ENCODE measurements around the gene MAP3K19. TPM values are rescaled to one million over a fixed set of nuclear protein-coding genes. Genes with fewer than 3 reads are reported as not detected.

MAP3K19 gene
- total and polyA plus RNA-seq, 5 donors from 2014 or later: not detected

- DNase-seq (peak; percentile 47 to 63 (median 62)), ATAC-seq (ENCODE audit: low read depth in 2 of 2) (peak; percentile 88 to 90)
- H3K4me3 ChIP-seq (ENCODE audit: low read depth, low read length): no peak overlapping the region
- peaks cover 3% of the 10 kb centered on the region for H3K27me3 ChIP-seq (ENCODE audit: control insufficient read depth, insufficient read depth, low read length)
- peaks cover 0 to 4% (median 2%) of the 10 kb centered on the region in 4 donors for H3K4me1 Mint-ChIP-seq
- no peaks in the 10 kb centered on the region for H3K9me3 ChIP-seq (ENCODE audit: control insufficient read depth in 2 of 2, low read length in 2 of 2)
- no peaks in the 10 kb centered on the region for H3K36me3 ChIP-seq (ENCODE audit: control insufficient read depth, insufficient read depth, low read length)
- no peak overlapping the region for H3K4me3 Mint-ChIP-seq
- peaks cover 27% of the 10 kb centered on the region for H3K27me3 Mint-ChIP-seq
- peaks cover 0 to 2% (median 0%) of the 10 kb centered on the region in 7 donors for H3K9me3 Mint-ChIP-seq
- H3K27ac ChIP-seq (ENCODE audit: insufficient read depth, low read length, poor library complexity, severe bottlenecking): no peak overlapping the region
- peaks cover 5% of the 10 kb centered on the region for H3K4me1 ChIP-seq (ENCODE audit: control insufficient read depth, insufficient read depth, low read length, poor library complexity, severe bottlenecking)
- no peaks in the 10 kb centered on the region for H3K36me3 Mint-ChIP-seq
- no peak overlapping the region for H3K27ac Mint-ChIP-seq
Observed at GRCh38 chr2:135004005-135004746, 43.1 kb downstream of the MAP3K19 start.

DNA sequence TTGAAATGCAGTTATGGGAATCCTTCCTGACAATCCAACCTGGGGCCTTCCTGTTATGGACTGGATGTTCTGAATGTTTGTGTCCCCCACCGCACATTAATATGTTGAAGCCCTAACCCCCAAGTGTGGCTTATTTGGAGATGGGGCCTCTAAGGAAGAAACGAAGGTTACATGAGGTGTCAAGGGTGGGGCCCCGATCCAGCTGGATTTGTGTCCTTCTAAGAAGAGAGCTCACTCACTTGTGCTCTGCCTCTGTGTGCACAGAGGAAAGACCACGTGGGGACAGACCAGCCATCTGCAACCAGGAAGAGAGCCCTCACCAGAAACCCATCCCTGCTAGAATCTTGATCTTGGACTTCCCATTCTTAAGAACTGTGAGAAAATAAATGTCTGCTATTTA, 44.4 kb downstream of the MAP3K19 start:
- Mint-ChIP-seq H3K36me3 (no peaks in the 10 kb centered on the region), H3K4me1 (peaks cover 0 to 4% (median 2%) of the 10 kb centered on the region in 4 donors), H3K4me3 (no peak overlapping the region), H3K9me3 (no peaks in the 10 kb centered on the region), H3K27ac (peak overlapping the region in 1 of 3 donors; percentile 48), H3K27me3 (peaks cover 27% of the 10 kb centered on the region)
- DNase-seq: no peak
- no peaks in the 10 kb centered on the region for H3K36me3 ChIP-seq (ENCODE audit: control insufficient read depth, insufficient read depth, low read length)
- H3K4me3 ChIP-seq (ENCODE audit: low read depth, low read length): no peak overlapping the region
- peaks cover 3% of the 10 kb centered on the region for H3K27me3 ChIP-seq (ENCODE audit: control insufficient read depth, insufficient read depth, low read length)
- H3K9me3 ChIP-seq (ENCODE audit: control insufficient read depth in 2 of 2, low read length in 2 of 2): no peaks in the 10 kb centered on the region
- ATAC-seq (ENCODE audit: low read depth in 2 of 2): no peak
- peaks cover 5% of the 10 kb centered on the region for H3K4me1 ChIP-seq (ENCODE audit: control insufficient read depth, insufficient read depth, low read length, poor library complexity, severe bottlenecking)
- H3K27ac ChIP-seq (ENCODE audit: insufficient read depth, low read length, poor library complexity, severe bottlenecking): no peak overlapping the region

DNA sequence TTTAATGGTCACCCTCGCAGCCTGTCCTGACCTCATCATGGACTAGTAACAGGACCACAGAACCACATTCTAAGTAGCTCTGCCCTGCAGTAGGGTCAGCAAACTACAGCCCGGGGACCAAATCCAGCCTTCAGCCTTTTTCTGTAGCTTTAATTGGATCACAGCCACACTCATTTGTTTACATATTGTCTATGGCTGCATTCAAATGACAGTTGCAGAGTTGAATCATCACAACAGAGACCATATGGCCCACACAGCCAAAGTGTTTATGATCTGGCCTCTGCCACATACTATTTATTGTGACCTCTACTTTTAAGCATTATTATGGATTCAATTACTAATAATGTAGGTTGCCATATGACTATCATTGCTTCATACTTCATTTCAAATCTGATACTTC, 47.7 kb downstream of the MAP3K19 start:
- no peak overlapping the region for H3K27ac ChIP-seq (ENCODE audit: insufficient read depth, low read length, poor library complexity, severe bottlenecking)
- H3K4me3 Mint-ChIP-seq: no peak overlapping the region
- ATAC-seq (ENCODE audit: low read depth in 2 of 2) (no peak), DNase-seq (no peak)
- peaks cover 0 to 4% (median 2%) of the 10 kb centered on the region in 4 donors for H3K4me1 Mint-ChIP-seq
- no peak overlapping the region for H3K27ac Mint-ChIP-seq
- H3K9me3 Mint-ChIP-seq: peaks cover 0 to 2% (median 0%) of the 10 kb centered on the region in 7 donors
- no peak overlapping the region for H3K4me3 ChIP-seq (ENCODE audit: low read depth, low read length)
- H3K36me3 Mint-ChIP-seq: no peaks in the 10 kb centered on the region
- H3K27me3 Mint-ChIP-seq: peaks cover 26% of the 10 kb centered on the region
- H3K27me3 ChIP-seq (ENCODE audit: control insufficient read depth, insufficient read depth, low read length): no peaks in the 10 kb centered on the region
- no peaks in the 10 kb centered on the region for H3K36me3 ChIP-seq (ENCODE audit: control insufficient read depth, insufficient read depth, low read length)
- peaks cover 5% of the 10 kb centered on the region for H3K4me1 ChIP-seq (ENCODE audit: control insufficient read depth, insufficient read depth, low read length, poor library complexity, severe bottlenecking)
- no peaks in the 10 kb centered on the region for H3K9me3 ChIP-seq (ENCODE audit: control insufficient read depth in 2 of 2, low read length in 2 of 2)

- Histone ChIP-seq H3K36me3 (ENCODE audit: control insufficient read depth, insufficient read depth, low read length) (no peaks in the 10 kb centered on the region), H3K4me3 (ENCODE audit: low read depth, low read length) (no peak overlapping the region), H3K9me3 (ENCODE audit: control insufficient read depth in 2 of 2, low read length in 2 of 2) (peaks cover 0 to 9% of the 10 kb centered on the region in 2 experiments), H3K27me3 (ENCODE audit: control insufficient read depth, insufficient read depth, low read length) (peaks cover 2% of the 10 kb centered on the region), H3K27ac (ENCODE audit: insufficient read depth, low read length, poor library complexity, severe bottlenecking) (no peak overlapping the region), H3K4me1 (ENCODE audit: control insufficient read depth, insufficient read depth, low read length, poor library complexity, severe bottlenecking) (no peaks in the 10 kb centered on the region)
- ATAC-seq (ENCODE audit: low read depth in 2 of 2) (peak in 1 of 2 donors; percentile 31), DNase-seq (peak in 2 of 3 donors; percentile 31 to 33)
- Mint-ChIP-seq H3K4me1 (no peaks in the 10 kb centered on the region), H3K27ac (no peak overlapping the region), H3K27me3 (peaks cover 36% of the 10 kb centered on the region), H3K36me3 (peaks cover 2% of the 10 kb centered on the region), H3K9me3 (peaks cover 0 to 8% (median 2%) of the 10 kb centered on the region in 7 donors), H3K4me3 (no peak overlapping the region)
Observed at GRCh38 chr2:134988994-134989605, 58.1 kb downstream of the MAP3K19 start.

DNA sequence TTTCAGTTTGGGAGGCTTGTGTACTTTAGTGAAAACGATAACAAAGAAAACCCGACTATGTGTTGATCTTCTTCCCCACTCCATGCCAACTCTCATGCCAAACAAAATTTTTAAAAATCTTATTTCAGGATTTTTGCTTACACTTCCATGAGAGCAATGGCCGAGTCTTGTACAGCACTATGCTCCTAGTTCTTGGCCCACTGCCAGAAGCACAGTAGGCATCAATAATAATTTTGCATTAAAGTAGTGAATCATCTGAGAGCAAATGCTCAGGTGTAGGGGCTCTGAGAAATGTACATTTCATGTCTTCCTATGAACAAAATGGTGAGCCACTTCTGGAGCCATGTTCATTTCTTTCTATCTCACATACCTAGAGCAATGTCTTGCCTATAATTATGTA, 62.2 kb downstream of the MAP3K19 start:
- Histone ChIP-seq H3K27me3 (ENCODE audit: control insufficient read depth, insufficient read depth, low read length) (peaks cover 2% of the 10 kb centered on the region), H3K27ac (ENCODE audit: insufficient read depth, low read length, poor library complexity, severe bottlenecking) (no peak overlapping the region), H3K4me3 (ENCODE audit: low read depth, low read length) (no peak overlapping the region), H3K9me3 (ENCODE audit: control insufficient read depth in 2 of 2, low read length in 2 of 2) (peaks cover 0 to 9% of the 10 kb centered on the region in 2 experiments), H3K36me3 (ENCODE audit: control insufficient read depth, insufficient read depth, low read length) (no peaks in the 10 kb centered on the region), H3K4me1 (ENCODE audit: control insufficient read depth, insufficient read depth, low read length, poor library complexity, severe bottlenecking) (no peaks in the 10 kb centered on the region)
- ATAC-seq (ENCODE audit: low read depth in 2 of 2) (no peak), DNase-seq (no peak)
- peaks cover 23% of the 10 kb centered on the region for H3K27me3 Mint-ChIP-seq
- H3K4me1 Mint-ChIP-seq: no peaks in the 10 kb centered on the region
- H3K9me3 Mint-ChIP-seq: peaks cover 0 to 9% (median 5%) of the 10 kb centered on the region in 7 donors
- H3K4me3 Mint-ChIP-seq: no peak overlapping the region
- peaks cover 4% of the 10 kb centered on the region for H3K36me3 Mint-ChIP-seq
- no peak overlapping the region for H3K27ac Mint-ChIP-seq

DNA sequence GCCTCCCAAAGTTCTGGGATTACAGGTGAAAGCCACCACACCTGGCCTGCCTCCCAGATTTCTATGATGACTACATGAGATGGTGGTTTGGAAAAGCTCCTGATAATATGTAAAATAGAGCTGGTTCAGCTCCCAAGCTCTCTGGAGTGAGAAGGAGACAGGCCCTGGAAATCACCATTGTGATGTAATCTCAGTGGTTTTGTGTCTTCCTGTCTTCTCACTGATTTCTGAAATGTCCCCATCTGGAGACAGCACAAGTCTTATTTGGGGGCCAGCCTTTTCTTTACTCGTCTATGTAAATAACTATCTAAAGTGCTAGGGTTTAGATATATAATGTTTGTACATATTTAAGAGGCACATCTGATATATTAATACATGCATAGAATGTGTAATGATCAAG, 64.6 kb downstream of the MAP3K19 start:
- no peak for ATAC-seq (ENCODE audit: low read depth in 2 of 2)
- peaks cover 7% of the 10 kb centered on the region for H3K36me3 Mint-ChIP-seq

DNA sequence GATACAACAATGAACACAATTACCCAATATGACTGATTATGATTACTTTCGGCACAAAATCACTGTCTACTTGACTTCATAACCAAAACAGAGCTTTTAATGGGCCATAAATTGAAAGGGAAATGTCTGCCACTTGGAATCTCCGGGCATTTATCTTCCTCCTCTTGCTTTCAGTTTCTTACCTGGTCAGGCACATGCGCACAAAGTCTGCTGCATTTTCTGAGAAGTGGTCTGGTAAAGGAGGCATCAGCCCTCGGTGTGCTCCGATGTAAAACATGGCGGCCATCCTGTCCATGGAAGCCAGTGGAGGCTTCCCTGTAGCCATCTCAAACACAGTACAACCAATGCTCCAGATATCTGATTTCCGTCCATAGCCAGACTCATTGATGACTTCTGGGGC, 66.6 kb downstream of the MAP3K19 start:
- Histone ChIP-seq H3K27ac (ENCODE audit: insufficient read depth, low read length, poor library complexity, severe bottlenecking) (no peak overlapping the region), H3K4me1 (ENCODE audit: control insufficient read depth, insufficient read depth, low read length, poor library complexity, severe bottlenecking) (no peaks in the 10 kb centered on the region), H3K4me3 (ENCODE audit: low read depth, low read length) (no peak overlapping the region), H3K36me3 (ENCODE audit: control insufficient read depth, insufficient read depth, low read length) (no peaks in the 10 kb centered on the region), H3K27me3 (ENCODE audit: control insufficient read depth, insufficient read depth, low read length) (peaks cover 2% of the 10 kb centered on the region), H3K9me3 (ENCODE audit: control insufficient read depth in 2 of 2, low read length in 2 of 2) (peaks cover 0 to 9% of the 10 kb centered on the region in 2 experiments)
- H3K9me3 Mint-ChIP-seq: peaks cover 0 to 9% (median 5%) of the 10 kb centered on the region in 7 donors
- H3K4me3 Mint-ChIP-seq: no peak overlapping the region
- no peaks in the 10 kb centered on the region for H3K4me1 Mint-ChIP-seq
- H3K27me3 Mint-ChIP-seq: peaks cover 10% of the 10 kb centered on the region
- H3K36me3 Mint-ChIP-seq: peaks cover 7% of the 10 kb centered on the region
- no peak for DNase-seq
- ATAC-seq (ENCODE audit: low read depth in 2 of 2): no peak
- H3K27ac Mint-ChIP-seq: no peak overlapping the region

More for the DNA sequence above, 64.6 kb downstream of the MAP3K19 start:
- peaks cover 0 to 10% (median 5%) of the 10 kb centered on the region in 7 donors for H3K9me3 Mint-ChIP-seq
- Histone ChIP-seq H3K27me3 (ENCODE audit: control insufficient read depth, insufficient read depth, low read length) (peaks cover 4% of the 10 kb centered on the region), H3K4me1 (ENCODE audit: control insufficient read depth, insufficient read depth, low read length, poor library complexity, severe bottlenecking) (no peaks in the 10 kb centered on the region), H3K27ac (ENCODE audit: insufficient read depth, low read length, poor library complexity, severe bottlenecking) (no peak overlapping the region), H3K4me3 (ENCODE audit: low read depth, low read length) (no peak overlapping the region), H3K36me3 (ENCODE audit: control insufficient read depth, insufficient read depth, low read length) (no peaks in the 10 kb centered on the region), H3K9me3 (ENCODE audit: control insufficient read depth in 2 of 2, low read length in 2 of 2) (peaks cover 0 to 9% of the 10 kb centered on the region in 2 experiments)
- peaks cover 18% of the 10 kb centered on the region for H3K27me3 Mint-ChIP-seq
- H3K27ac Mint-ChIP-seq: no peak overlapping the region
- DNase-seq: no peak
- H3K4me3 Mint-ChIP-seq: no peak overlapping the region
- no peaks in the 10 kb centered on the region for H3K4me1 Mint-ChIP-seq
